HG03039 (cell line): ENCODE measurements around the gene ZNF804B.
"Not testable (repeated sequence)": the region's sequence is repeated elsewhere in the genome, so short reads cannot be mapped to it uniquely, and the experiment has no call there.

Source experiments
- ATAC-seq: cut with Tn5 transposase; IDR thresholded peaks from one replicate; pipeline ENCODE4 v1.9.1; 2021; ENCODE audit warnings: mild to moderate bottlenecking, moderate library complexity; ENCODE audit not compliant: unreplicated experiment

The ZNF804B gene

GRCh38 chr7:89073776-89074175 lies 314.3 kb downstream of the ZNF804B start:
- no peak for ATAC-seq

- no peak for ATAC-seq
Measured at GRCh38 chr7:89077992-89078391, 318.5 kb downstream of the ZNF804B start.

DNA sequence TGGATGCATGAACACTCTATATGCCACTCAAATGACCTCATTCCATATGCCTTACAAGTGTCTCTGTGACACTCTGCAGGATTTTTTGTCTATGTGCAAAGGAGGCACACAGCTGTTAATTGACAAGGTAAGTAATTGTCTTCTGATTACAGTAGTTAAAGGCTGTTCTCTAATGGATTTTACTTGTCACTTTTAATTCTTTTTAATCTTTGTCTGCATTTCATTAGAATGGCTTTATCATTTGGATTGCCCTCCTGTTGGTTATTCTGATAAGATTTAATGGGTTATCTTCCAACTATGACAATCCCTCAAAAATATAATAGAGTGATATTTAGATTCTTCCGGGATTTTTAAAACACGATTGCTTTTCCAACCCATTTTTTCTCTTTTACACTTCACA lies 326.1 kb downstream of the ZNF804B start:
- ATAC-seq, result no peak

GRCh38 chr7:89091550-89091949 lies 332.1 kb downstream of the ZNF804B start:
- ATAC-seq, result no peak

GRCh38 chr7:89094269-89094668 lies 334.8 kb downstream of the ZNF804B start:
- ATAC-seq, result no peak

GRCh38 chr7:89103564-89103963 lies 344.1 kb downstream of the ZNF804B start:
- no peak for ATAC-seq

DNA sequence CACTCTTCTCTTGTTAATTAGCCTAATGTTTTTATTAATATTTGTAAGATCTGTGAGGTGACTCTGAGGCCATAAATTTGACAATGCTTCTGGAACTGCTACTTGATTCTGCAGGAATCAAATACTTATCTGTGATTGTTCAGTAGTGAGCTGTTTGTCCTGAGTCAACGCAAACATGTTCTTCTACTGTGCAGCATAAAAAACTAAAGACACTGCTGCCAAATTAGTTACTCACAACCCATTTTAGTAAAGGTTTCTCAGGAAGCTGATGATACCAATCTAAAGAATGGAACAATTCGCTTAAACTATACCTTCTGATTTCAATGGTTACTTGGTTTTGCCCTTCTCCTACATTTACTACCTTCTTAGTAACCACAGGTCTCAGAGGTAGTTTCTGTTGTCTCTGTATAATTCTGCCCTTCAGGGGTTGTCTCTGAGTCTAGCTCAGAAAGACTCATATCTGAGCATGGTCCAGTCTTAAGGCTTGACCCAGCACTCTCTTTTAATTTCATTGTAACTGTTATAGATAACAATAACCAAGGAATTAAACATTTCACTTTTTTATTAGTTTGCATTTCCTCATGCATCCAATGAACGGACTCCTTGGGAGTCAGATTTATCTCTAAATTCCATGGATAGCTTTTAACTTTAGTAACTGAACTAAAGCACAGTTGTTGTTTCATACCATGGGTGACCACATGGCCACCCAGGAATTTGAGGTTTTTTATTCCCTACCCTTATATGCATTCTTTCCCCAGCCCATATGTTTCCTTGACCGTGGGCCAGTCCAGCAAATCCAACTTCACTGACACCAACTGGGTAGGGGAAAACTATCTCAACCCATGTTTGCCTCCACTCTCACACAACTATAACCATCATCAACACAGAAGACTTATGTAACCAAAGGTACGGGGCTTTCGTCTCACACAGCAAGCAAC lies 345.5 kb downstream of the ZNF804B start:
- ATAC-seq, result no peak

DNA sequence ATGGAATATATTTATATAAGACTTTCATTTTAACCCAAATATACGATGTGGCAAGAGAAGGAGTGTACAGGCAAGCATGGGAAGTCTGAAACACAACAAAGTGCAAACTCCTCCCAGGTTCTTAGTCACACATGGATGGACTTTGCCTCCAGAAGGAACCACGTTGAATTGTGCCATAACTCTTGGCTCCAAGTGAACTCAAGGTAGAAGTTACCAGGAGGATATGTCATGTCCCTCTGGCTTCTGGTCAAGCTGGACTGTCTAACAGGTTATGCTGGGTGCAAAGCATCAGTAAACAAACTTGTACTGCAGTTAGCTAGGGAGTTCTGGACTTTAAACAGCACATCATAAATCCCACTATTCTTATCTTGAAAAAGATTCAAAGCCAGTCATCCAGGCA lies 364.4 kb downstream of the ZNF804B start:
- ATAC-seq, result no peak

DNA sequence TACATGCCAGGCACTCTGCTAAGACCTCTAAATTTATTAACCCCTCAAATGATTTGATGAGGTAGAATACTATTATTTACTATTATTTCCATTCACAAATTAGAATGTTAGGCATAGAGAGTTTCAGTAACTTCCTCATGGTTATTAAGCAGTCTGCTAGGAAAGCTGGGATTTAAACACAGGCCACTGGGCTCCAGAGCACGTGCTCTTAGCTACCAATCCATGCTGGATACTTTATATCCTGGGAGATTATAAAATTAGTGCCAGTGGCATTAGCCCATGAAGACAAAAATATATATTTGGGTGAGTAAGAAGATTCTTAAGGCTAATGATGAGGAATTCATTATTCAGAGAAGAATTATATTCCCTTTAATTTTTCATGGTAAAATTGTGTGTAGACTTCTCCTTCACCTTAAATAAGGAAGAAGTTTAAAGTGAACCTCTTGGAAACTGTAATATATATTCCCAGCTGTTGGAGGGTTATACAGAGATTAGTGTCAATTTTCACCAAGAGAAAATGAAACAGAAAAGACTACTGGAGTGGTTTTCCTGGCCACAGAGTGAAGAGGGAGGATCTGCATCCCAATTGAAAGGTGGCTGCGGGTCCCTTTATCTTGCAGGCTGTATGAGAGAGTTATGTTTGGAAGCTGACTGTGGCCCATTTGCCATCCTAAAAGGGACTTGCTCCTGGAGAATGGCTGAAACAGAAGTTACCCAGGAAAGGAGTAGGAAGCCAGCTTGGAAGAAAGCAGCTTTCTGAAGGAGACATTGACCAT lies 370.3 kb downstream of the ZNF804B start:
- ATAC-seq, result no peak

- no peak for ATAC-seq
Measured at GRCh38 chr7:89133357-89133756, 373.9 kb downstream of the ZNF804B start.

DNA sequence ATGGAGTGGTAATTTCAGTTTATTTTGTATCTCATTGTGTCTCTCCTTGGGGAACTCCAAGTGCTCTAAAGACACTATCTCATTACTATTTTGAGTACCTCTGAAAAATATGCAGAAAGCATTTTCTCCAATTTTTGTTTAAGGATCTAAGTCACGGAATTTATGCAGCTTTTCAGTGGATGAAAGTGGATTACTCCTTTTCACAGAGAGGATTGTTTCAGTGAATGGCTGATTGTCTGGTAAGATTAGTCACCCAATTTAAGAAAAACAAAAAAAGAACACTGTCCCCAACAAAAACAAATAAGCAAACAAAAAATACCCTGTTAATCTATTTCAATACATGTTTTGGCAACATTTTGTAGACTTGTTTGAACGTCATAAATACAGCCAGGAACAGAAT lies 374.3 kb downstream of the ZNF804B start:
- no peak for ATAC-seq

DNA sequence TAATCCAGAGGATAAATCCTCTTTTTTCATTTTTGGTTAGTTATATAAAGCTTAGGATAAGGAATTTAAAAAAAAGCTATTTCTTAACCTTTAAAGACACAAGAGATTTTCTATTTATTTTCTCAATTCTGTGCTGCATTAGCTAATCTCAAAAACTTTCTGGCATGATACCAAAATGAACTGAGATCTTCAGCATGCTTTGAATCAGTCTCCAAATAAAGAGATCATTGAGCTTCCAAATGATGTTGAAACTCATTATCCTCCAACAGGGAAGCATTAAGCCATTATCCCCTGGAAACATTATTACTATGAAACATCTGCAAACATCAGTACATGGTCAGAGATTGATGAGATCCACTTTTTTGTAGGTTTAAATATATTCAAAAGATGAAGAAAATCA lies 386.3 kb downstream of the ZNF804B start:
- ATAC-seq, result no peak

DNA sequence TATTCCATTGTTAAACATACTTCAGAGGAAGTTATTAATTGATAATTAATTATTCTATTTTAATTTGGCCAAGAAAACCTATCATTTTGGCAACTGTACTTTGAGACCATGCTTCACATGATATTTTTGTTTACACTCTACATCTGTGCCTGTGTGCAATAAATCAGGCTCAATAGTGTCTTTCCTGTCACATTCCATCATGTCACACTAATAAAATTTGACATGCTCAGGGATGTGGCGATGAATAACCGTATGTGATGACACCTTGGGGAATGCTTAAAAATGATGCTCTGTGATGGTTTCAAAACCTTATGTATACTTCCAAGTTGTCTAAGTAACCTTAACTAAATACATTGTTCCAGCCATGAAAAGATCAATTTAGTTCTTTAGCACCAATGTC lies 400.6 kb downstream of the ZNF804B start:
- ATAC-seq, result no peak

DNA sequence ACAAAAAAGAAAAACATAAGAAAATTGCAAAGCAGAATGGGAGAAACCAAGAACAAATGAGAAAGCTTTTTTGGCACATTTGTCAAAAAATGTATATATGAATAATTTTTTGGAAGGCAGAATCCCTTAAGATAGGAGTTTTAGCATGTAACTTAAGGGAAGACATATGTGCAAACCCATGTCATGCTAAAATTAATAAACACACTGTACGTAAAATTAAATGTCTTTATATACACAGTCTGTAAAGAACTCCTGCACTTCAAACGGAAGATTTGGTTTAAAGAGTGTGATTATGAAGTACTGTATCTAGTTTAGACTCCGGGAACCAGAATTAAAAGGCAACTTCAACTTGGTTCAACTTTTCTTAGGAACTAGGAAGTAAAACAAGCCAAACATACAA lies 405.9 kb downstream of the ZNF804B start:
- ATAC-seq, result no peak

- no peak for ATAC-seq
Measured at GRCh38 chr7:89170628-89171027, 411.1 kb downstream of the ZNF804B start.

GRCh38 chr7:89182116-89182515 lies 422.6 kb downstream of the ZNF804B start:
- ATAC-seq, result no peak

DNA sequence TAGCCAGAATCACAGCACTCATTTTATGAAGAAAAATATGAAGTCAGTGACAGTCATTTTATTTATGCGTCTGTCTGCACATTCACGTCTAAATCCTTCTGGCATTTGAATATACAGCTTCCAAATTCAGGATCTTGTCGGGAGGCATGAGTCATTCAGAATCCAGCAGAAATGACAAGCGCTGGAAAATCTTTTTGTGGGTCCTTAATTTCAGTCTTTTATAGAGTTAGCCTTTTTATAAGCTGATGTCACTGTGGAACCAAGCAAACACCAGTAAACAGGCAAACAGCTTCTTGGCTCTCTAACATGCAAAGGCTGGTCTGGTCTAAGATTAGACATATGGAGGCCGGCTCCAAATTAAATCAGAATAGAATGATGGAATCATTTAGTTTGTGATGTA lies 424.2 kb downstream of the ZNF804B start:
- no peak for ATAC-seq

DNA sequence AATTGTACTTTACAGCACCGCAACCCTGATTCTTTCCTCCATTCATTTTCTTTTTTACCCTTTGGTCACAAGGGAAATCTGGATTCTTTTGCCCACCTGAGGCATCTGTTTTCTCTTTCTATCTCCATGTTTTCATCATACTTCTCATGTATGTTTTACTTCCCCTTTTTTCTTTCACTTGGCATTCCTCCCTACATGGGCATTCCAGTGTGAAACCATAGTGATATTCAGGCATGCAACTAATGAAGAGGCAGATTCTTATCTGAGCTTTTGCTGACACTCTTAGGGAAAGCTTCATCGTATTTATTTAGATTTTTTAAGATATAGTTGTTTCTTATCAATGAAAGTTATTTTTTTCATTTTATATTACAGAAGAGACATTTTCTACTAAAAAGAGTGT lies 441.3 kb downstream of the ZNF804B start:
- no peak for ATAC-seq

DNA sequence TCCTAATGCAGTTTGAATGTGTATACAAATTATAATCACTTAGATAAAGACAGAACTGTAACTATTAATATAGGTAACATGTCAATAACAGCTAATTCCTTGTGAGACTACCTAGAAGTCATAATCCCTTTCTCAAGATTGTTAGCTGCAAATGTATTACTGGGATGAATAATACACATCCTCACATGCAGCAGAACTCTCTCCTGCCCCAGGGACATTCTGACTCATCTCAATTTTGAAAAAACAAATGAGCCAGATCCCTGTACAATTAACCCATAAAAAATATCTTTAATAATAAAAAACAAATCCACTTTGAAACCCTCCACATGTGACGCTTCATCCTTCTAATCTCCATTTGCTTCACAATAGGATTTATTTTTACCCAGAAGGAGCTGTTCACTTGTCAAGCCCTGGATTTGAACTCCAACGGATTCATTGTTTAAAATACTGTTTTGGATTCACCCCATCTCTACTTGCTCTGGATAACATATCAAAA lies 464.4 kb downstream of the ZNF804B start:
- ATAC-seq, result no peak

DNA sequence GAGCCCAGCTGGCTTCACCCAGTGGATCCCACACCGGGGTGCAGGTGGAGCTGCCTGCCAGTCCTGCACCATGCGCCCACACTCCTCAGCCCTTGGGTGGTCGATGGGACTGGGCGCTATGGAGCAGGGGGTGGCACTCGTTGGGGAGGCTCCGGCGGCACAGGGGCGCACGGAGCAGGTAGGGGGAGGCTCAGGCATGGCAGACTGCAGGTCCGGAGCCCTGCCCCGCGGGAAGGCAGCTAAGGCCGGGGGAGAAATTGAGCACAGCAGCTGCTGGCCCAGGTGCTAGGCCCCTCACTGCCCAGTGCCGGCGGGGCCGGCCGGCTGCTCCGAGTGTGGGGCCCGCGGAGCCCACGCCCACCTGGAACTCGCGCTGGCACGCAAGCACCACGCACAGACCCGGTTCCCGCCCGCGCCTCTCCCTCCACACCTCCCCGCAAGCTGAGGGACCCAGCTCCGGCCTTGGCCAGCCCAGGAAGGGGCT lies 469.2 kb downstream of the ZNF804B start:
- ATAC-seq, result not testable (repeated sequence)

- ATAC-seq, result no peak
Measured at GRCh38 chr7:89238156-89238555, 478.7 kb downstream of the ZNF804B start.

DNA sequence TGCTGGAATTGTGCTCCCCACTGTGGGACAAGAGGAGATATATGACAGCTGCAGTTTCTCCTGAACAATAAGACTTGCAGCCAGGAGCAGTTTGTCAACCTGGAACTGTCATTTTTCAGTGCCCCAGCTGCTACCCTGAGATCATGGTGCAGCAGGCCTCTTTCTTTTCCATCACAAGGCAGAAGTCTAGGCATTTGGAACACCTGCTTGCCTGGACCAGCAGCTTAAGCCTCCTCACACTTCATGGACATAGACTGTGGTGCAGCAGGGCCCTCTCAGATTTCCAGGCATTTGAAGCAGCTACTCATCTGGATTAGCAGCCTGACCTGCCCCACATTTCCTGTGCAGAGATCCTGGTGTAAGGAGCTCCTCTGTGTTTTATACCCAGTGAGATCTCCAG lies 486.7 kb downstream of the ZNF804B start:
- no peak for ATAC-seq
